Peyer's patch (tissue), 4 donors: Measurements from ENCODE around the gene RAB24. TPM values are rescaled to one million over a fixed set of nuclear protein-coding genes. Genes with fewer than 3 reads are reported as not detected.
A peak's percentile ranks its signal among the peaks of the same experiment; 100 is the strongest.

Experiments used
- DNase-seq, 3 donors: peaks; one replicate each; pipeline ENCODE4 v3.0.0-alpha.2; 2017 to 2019
- H3K27ac ChIP-seq, 4 donors: fragments of 200-600 bp; sonication (generic); one replicate each; pipeline ENCODE4 v1.5.1; 2016 to 2019
- H3K27me3 ChIP-seq, 2 donors: fragments of 200-600 bp; sonication (generic); one replicate each; pipeline ENCODE4 v1.5.1; 2019
- H3K36me3 ChIP-seq, 3 donors: fragments of 200-600 bp; sonication (generic); one replicate each; pipeline ENCODE4 v1.5.1; 2016 to 2019
- H3K4me1 ChIP-seq, 4 donors: fragments of 200-600 bp; sonication (generic); one replicate each; pipeline ENCODE4 v1.5.1; 2016 to 2019
- H3K4me3 ChIP-seq, 4 donors: fragments of 200-600 bp; sonication (generic); 1 replicate in 3 of 4; 2 replicates in 1 of 4; pipeline ENCODE4 v1.5.1; 2016 to 2019; ENCODE audit warnings: mild to moderate bottlenecking in 1 of 4
- H3K9me3 ChIP-seq, 4 donors: fragments of 200-600 bp; sonication (generic); one replicate each; pipeline ENCODE4 v1.5.1; 2016 to 2019; ENCODE audit warnings: mild to moderate bottlenecking in 1 of 4
- POLR2A ChIP-seq, 2 donors: fragments of 450-650 bp; IDR thresholded peaks; one replicate each; pipeline ENCODE4 v1.5.1; 2017; ENCODE audit warnings: antibody characterized with exemption in 2 of 2, mild to moderate bottlenecking in 2 of 2, moderate library complexity in 2 of 2
- total RNA-seq, 4 donors: library from RNA; depleted of rRNA; stranded (reverse); fragments of >200 nt; gene quantifications; one replicate each; pipeline ENCODE4 v1.1.0, GENCODE V29; 2016
- TF ChIP-seq, protein P1 (sequence below), 6 experiments: fragments of 450-650 bp in 4 of 6; fragments of 200-600 bp in 2 of 6; sonication (generic) in 1 of 6; IDR thresholded peaks; one replicate each; pipeline ENCODE4 v1.5.1; 2017 to 2019; ENCODE audit warnings: antibody characterized with exemption in 6 of 6, mild to moderate bottlenecking in 3 of 6, moderate library complexity in 1 of 6

The RAB24 gene
- total RNA-seq: 10 to 100 TPM; 37.0 to 58.6 (median 46.3) TPM

DNA sequence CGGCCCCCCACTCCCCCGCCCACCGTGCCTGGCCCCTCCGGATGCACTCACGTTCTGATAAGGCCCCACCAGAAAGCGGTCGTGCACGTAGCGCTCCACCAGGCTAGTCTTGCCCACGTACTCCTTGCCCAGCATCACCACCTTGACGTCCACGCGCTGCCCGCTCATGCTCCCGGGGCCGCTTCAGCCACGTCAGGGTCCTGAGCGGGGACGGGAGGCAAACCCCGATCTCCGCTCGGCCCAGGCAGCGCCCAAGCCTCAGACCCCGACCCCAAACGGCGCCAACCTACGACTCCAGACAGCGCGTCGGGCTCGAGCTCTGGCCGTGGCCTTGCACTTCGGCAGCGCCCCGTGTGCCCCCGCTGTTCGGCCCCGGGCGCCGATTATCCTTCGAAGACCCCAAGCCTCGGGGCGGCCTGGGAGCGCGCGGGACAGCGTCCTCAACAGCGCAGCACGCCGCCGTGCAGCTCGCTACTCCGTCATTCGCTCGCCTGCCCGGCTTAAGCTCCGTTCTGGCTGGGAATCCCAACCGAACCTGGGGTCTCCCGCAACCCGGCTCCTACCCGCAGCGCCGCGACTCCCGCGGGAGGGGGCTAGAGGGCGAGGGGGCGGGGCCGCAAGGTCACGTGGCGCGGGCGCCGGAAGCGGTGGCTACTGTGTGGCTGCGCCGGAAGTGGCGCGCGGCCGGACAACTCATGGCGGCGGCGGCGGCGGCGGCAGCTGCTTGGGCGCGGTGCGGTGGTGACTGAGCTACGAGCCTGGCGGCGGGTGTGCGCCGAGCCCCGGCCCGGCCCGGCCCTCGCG is at the start of gene RAB24, which contains the start of gene PRELID1:
TSS of gene RAB24 (minus strand) at position 599 of the 804 bp plus-strand sequence. CDS start at position 168, 431 bp downstream.
TSS of gene PRELID1 (plus strand) at position 679 of the 804 bp plus-strand sequence. CDS start 187 bp downstream, outside the sequence.
- Histone ChIP-seq H3K27me3 (no peaks in the 10 kb centered on the region), H3K4me3 (peak within 1 kb of the TSS; percentile 76 to 96 (median 84)), H3K4me1 (peaks cover 3 to 58% (median 33%) of the 10 kb centered on the region in 4 donors), H3K27ac (peak within 1 kb of the TSS; percentile 85 to 92 (median 90)), H3K9me3 (no peaks in the 10 kb centered on the region), H3K36me3 (peaks cover 0 to 25% (median 0%) of the 10 kb centered on the region in 3 donors)
- TF ChIP-seq, protein P1, sequence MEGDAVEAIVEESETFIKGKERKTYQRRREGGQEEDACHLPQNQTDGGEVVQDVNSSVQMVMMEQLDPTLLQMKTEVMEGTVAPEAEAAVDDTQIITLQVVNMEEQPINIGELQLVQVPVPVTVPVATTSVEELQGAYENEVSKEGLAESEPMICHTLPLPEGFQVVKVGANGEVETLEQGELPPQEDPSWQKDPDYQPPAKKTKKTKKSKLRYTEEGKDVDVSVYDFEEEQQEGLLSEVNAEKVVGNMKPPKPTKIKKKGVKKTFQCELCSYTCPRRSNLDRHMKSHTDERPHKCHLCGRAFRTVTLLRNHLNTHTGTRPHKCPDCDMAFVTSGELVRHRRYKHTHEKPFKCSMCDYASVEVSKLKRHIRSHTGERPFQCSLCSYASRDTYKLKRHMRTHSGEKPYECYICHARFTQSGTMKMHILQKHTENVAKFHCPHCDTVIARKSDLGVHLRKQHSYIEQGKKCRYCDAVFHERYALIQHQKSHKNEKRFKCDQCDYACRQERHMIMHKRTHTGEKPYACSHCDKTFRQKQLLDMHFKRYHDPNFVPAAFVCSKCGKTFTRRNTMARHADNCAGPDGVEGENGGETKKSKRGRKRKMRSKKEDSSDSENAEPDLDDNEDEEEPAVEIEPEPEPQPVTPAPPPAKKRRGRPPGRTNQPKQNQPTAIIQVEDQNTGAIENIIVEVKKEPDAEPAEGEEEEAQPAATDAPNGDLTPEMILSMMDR (IDR thresholded peaks at IDR 0.05): peak in 5 of 6 experiments; percentile 0 to 38 (median 27)
- peak; percentile 58 to 70 for TF ChIP-seq POLR2A (IDR thresholded peaks at IDR 0.05)
- DNase-seq: peak; percentile 92 to 96 (median 92)

DNA sequence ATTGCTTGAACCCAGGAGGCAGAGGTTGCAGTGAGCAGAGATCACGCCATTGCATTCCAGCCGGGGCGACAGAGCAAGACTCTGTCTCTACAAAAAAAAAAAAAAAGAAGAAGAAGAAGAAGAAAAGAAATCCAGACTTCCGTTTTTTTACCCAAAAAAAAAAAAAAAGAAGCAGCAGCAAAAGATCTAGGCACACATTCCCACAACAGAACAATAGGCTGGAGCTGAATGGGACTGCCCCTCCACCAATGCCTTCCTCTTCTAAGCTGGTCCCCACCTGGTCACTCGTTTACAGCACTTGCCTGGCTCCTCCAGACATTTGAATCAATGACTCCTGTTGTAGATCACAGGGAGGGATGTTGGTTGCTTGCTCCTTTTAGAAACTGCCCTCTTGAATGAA is 49.6 kb upstream of the RAB24 start:
- peaks cover 0 to 9% (median 0%) of the 10 kb centered on the region in 3 donors for H3K36me3 ChIP-seq
- no peak overlapping the region for H3K4me3 ChIP-seq
- H3K4me1 ChIP-seq: peaks cover 4 to 38% (median 20%) of the 10 kb centered on the region in 4 donors
- no peak overlapping the region for H3K27ac ChIP-seq
- no peak for DNase-seq
- TF ChIP-seq POLR2A (IDR thresholded peaks at IDR 0.05): no peak
- TF ChIP-seq, protein P1 (IDR thresholded peaks at IDR 0.05): no peak
- no peaks in the 10 kb centered on the region for H3K27me3 ChIP-seq
- H3K9me3 ChIP-seq: no peaks in the 10 kb centered on the region

DNA sequence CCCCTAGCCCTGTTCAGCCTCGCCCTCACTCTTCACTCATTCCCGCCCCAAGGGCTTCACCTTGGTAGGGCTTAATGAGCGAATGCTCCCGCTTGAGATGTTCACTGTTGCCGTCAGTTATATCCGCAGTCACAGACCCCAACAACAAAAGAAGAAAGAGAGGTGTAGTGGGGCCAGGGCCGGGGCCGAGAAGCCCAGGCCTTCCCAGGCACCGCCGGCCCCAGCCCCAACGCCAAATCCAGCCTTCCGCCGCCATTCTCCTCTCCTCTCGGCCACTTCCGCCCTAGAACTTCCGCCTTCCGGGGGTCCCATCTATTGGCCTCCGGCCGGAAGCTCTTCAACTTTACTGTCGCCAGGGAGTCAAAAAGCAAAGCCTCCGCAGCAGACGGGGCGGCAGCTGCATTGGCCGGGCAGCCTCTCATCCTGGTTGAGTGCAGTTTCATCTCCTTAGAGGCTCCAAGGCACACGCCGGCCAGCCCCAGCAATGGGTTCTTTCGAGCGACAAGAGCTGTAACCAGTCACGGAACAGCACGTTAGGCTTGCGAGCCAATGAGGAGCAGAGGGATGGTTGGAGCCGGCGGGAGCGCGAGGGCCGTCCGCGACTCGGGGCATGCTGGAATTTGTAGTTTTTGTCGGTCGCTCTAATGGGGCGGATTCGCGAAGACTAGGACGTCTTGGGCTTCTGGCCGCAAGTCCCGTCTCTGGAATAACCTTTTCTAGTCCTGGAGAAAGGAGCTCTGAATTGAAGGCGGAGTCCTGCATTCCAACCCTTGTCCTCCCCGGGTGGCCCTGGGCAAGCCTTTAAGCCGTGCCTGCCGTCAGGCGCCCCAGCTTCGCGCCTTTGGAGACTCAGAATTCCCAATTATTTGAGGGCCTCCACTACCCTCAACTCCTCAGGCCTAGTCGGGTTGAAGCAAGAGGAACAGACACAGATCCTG is 48.1 kb upstream of the RAB24 start, which contains the start of gene LMAN2:
TSS of gene LMAN2 (minus strand) at position 277 of the 938 bp plus-strand sequence. CDS start at position 256, 21 bp downstream.
- no peaks in the 10 kb centered on the region for H3K9me3 ChIP-seq
- TF ChIP-seq, protein P1 (IDR thresholded peaks at IDR 0.05): no peak
- TF ChIP-seq POLR2A (IDR thresholded peaks at IDR 0.05): peak; percentile 59 to 72
- peak within 1 kb of the TSS; percentile 91 to 95 (median 94) for H3K27ac ChIP-seq
- peaks cover 4 to 25% (median 13%) of the 10 kb centered on the region in 4 donors for H3K4me1 ChIP-seq
- no peaks in the 10 kb centered on the region for H3K27me3 ChIP-seq
- peak; percentile 91 to 97 (median 93) for DNase-seq
- peak within 1 kb of the TSS; percentile 65 to 88 (median 80) for H3K4me3 ChIP-seq
- H3K36me3 ChIP-seq: peaks cover 0 to 23% (median 0%) of the 10 kb centered on the region in 3 donors

DNA sequence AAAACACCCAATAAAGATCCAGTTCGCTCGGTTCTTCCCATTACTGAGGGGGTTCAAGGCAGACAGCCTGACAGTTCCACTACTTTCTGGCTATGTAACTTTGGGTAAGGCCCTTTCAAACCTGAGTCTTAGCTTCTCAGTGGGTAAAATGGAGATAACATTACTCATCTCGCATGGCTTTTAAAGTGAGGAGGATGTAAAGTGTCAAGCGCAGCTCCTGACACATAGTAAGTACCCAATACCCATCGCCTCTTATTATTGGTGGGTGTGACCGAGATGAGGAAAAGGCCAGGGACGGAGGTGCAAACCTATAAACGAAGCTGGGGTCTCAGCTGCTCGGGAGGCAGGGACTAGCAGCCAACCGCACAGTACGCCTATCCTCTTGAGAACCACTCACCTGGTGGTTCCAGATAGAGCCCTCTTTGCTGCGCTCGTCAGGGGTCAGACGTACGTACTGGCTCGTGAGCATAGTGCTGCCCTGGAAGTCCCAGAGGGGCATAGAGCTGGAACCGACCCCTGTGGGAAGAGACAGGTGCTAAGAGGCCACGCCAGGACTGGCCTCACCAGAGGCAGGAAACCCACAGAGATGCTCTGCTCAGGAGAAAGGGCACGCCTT is 47.4 kb upstream of the RAB24 start:
- peak overlapping the region; percentile 91 to 95 (median 94) for H3K27ac ChIP-seq
- TF ChIP-seq POLR2A (IDR thresholded peaks at IDR 0.05): no peak
- TF ChIP-seq, protein P1 (IDR thresholded peaks at IDR 0.05): no peak
- no peak for DNase-seq
- H3K4me1 ChIP-seq: peaks cover 4 to 22% (median 13%) of the 10 kb centered on the region in 4 donors
- H3K36me3 ChIP-seq: peaks cover 0 to 28% (median 0%) of the 10 kb centered on the region in 3 donors
- H3K9me3 ChIP-seq: no peaks in the 10 kb centered on the region
- H3K27me3 ChIP-seq: no peaks in the 10 kb centered on the region
- peak overlapping the region; percentile 65 to 88 (median 80) for H3K4me3 ChIP-seq
